ENCODE results near the gene TTF1.

The TTF1 gene

DNA sequence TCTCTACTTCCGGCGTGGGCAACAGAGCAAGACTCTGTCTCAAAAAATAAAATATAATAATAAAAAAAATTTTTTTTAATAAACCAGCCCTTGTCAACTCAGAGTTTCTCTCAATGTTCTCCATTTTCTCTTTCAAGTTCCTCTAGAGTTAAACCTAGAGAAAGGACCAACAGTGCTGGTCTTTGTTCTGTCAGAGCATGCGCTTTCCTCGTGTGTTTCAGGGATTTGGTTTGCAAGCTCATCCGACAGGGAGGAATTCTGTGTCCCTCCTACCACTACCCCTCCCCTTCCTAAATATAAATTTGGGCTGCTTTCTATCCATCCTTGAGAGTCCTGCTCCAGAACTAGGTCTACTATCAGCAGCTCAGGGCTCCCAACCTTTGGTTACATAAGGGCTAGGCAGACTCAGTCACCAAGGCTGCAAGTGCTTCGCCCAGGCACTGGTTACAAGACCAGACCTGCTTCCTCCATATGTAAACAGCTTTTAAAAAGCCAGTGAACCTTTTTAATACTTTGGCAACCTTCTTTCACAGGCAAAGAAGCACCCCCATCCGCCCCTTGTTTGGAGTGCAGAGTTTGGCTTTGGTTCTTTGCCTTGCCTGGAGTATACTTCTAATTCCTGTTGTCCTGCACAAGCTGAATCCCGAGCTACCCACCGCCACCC is 65.3 kb downstream of the TTF1 start:
- TF ChIP-seq CSDC2 (CRISPR knock-in tag; IDR thresholded peaks at IDR 0.05): no peak
- TF ChIP-seq, protein P1, sequence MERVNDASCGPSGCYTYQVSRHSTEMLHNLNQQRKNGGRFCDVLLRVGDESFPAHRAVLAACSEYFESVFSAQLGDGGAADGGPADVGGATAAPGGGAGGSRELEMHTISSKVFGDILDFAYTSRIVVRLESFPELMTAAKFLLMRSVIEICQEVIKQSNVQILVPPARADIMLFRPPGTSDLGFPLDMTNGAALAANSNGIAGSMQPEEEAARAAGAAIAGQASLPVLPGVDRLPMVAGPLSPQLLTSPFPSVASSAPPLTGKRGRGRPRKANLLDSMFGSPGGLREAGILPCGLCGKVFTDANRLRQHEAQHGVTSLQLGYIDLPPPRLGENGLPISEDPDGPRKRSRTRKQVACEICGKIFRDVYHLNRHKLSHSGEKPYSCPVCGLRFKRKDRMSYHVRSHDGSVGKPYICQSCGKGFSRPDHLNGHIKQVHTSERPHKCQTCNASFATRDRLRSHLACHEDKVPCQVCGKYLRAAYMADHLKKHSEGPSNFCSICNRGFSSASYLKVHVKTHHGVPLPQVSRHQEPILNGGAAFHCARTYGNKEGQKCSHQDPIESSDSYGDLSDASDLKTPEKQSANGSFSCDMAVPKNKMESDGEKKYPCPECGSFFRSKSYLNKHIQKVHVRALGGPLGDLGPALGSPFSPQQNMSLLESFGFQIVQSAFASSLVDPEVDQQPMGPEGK (CRISPR knock-in tag; IDR thresholded peaks at IDR 0.05; ENCODE audit: borderline replicate concordance): no peak
- TF ChIP-seq, protein P2, sequence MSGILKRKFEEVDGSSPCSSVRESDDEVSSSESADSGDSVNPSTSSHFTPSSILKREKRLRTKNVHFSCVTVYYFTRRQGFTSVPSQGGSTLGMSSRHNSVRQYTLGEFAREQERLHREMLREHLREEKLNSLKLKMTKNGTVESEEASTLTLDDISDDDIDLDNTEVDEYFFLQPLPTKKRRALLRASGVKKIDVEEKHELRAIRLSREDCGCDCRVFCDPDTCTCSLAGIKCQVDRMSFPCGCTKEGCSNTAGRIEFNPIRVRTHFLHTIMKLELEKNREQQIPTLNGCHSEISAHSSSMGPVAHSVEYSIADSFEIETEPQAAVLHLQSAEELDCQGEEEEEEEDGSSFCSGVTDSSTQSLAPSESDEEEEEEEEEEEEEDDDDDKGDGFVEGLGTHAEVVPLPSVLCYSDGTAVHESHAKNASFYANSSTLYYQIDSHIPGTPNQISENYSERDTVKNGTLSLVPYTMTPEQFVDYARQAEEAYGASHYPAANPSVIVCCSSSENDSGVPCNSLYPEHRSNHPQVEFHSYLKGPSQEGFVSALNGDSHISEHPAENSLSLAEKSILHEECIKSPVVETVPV (CRISPR knock-in tag; IDR thresholded peaks at IDR 0.05): no peak
- no peak for TF ChIP-seq ZNF70 (CRISPR knock-in tag; IDR thresholded peaks at IDR 0.05)
- no peak for ATAC-seq

DNA sequence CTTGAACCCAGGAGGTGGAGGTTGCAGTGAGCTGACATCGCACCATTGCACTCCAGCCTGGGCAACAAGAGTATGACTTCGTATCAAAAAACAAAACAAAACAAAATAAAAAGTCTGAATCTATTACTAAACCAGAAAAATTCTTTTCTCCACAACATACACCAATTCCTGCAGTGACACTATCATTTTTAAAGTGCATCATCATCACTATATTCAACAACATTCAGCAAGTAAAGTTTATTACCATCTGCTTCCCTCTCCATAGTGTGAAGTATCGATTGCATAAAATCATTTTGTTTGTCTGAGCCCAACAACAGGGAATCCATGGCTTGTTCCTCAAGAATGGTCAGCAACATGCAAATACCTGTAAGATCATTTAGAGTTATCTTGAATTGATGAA is 72.3 kb downstream of the TTF1 start:
- ATAC-seq: no peak
- TF ChIP-seq ZNF8 (CRISPR knock-in tag; IDR thresholded peaks at IDR 0.05): no peak
- TF ChIP-seq, protein P3, sequence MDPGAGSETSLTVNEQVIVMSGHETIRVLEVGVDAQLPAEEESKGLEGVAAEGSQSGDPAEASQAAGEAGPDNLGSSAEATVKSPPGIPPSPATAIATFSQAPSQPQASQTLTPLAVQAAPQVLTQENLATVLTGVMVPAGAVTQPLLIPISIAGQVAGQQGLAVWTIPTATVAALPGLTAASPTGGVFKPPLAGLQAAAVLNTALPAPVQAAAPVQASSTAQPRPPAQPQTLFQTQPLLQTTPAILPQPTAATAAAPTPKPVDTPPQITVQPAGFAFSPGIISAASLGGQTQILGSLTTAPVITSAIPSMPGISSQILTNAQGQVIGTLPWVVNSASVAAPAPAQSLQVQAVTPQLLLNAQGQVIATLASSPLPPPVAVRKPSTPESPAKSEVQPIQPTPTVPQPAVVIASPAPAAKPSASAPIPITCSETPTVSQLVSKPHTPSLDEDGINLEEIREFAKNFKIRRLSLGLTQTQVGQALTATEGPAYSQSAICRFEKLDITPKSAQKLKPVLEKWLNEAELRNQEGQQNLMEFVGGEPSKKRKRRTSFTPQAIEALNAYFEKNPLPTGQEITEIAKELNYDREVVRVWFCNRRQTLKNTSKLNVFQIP (CRISPR knock-in tag; IDR thresholded peaks at IDR 0.05; ENCODE audit: borderline replicate concordance, low read depth): no peak
- no peak for TF ChIP-seq ZC3H10 (CRISPR knock-in tag; IDR thresholded peaks at IDR 0.05)
- TF ChIP-seq, protein P1 (CRISPR knock-in tag; IDR thresholded peaks at IDR 0.05; ENCODE audit: borderline replicate concordance): no peak
- no peak for TF ChIP-seq BACH2 (CRISPR knock-in tag; IDR thresholded peaks at IDR 0.05; ENCODE audit: borderline replicate concordance)
- no peak for TF ChIP-seq ZNF70 (CRISPR knock-in tag; IDR thresholded peaks at IDR 0.05)
- TF ChIP-seq, protein P4, sequence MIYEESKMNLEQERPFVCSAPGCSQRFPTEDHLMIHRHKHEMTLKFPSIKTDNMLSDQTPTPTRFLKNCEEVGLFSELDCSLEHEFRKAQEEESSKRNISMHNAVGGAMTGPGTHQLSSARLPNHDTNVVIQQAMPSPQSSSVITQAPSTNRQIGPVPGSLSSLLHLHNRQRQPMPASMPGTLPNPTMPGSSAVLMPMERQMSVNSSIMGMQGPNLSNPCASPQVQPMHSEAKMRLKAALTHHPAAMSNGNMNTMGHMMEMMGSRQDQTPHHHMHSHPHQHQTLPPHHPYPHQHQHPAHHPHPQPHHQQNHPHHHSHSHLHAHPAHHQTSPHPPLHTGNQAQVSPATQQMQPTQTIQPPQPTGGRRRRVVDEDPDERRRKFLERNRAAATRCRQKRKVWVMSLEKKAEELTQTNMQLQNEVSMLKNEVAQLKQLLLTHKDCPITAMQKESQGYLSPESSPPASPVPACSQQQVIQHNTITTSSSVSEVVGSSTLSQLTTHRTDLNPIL (CRISPR knock-in tag; IDR thresholded peaks at IDR 0.05; ENCODE audit: low read depth): no peak
- TF ChIP-seq TOX (CRISPR knock-in tag; IDR thresholded peaks at IDR 0.05; ENCODE audit: borderline replicate concordance): no peak
- no peak for TF ChIP-seq ZFP3 (CRISPR knock-in tag; IDR thresholded peaks at IDR 0.05)
- no peak for TF ChIP-seq RARB (CRISPR knock-in tag; IDR thresholded peaks at IDR 0.05)
- TF ChIP-seq ZNF565 (CRISPR knock-in tag; conservative IDR thresholded peaks at IDR 0.05; ENCODE audit: low read depth): no peak

DNA sequence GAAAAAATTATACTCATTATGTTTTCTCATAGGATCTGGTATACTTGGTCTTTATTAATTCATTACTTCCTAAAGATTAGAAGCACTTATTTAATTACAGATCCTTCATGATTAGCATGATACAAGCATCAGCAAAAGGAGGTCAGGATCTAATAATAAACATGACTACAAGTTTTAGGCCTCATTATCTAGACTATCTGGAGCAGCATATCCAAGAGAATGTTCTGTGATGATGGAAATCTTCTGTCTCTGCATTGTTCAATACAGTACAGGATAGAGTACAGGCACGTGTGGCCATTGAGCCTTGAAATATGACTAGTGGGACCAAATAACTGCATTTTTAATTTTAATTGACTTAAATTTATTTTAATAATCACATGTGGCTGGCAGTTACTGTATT is 73.1 kb downstream of the TTF1 start:
- no peak for ATAC-seq
- TF ChIP-seq OSR1 (CRISPR knock-in tag; IDR thresholded peaks at IDR 0.05) (no peak), BACH2 (CRISPR knock-in tag; IDR thresholded peaks at IDR 0.05; ENCODE audit: borderline replicate concordance) (no peak), ZFP3 (CRISPR knock-in tag; IDR thresholded peaks at IDR 0.05) (no peak), ZNF565 (CRISPR knock-in tag; conservative IDR thresholded peaks at IDR 0.05; ENCODE audit: low read depth) (no peak)
- TF ChIP-seq, protein P2 (CRISPR knock-in tag; IDR thresholded peaks at IDR 0.05): no peak

DNA sequence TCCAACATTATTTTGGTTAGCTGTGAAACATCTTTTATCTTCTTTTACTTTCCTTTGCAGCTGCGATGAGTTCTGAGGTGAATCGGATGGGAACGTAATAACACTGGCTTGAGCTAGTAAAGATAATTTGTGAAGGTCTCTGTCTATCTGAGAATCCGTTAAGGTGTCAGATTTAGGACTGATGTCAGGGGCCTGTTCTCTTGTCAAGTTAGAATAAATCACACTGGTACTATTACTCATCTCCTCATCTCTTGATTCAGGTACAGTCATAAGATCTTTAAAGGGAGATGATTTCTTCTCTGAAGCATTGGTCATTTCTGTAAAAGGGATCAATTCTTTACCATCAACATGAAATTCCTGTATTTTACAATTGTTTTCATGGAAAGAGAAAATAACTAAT is 78.1 kb downstream of the TTF1 start:
- ATAC-seq: no peak
- TF ChIP-seq ARNTL (CRISPR knock-in tag; IDR thresholded peaks at IDR 0.05; ENCODE audit: borderline replicate concordance, low read depth) (no peak), GLIS3 (CRISPR knock-in tag; IDR thresholded peaks at IDR 0.05) (no peak), ZFP3 (CRISPR knock-in tag; IDR thresholded peaks at IDR 0.05) (no peak), TCF4 (CRISPR knock-in tag; IDR thresholded peaks at IDR 0.05; ENCODE audit: borderline replicate concordance) (no peak), BACH2 (CRISPR knock-in tag; IDR thresholded peaks at IDR 0.05; ENCODE audit: borderline replicate concordance) (no peak), ZNF8 (CRISPR knock-in tag; IDR thresholded peaks at IDR 0.05) (no peak), PPARA (CRISPR knock-in tag; IDR thresholded peaks at IDR 0.05; ENCODE audit: borderline replicate concordance) (no peak), ZNF565 (CRISPR knock-in tag; conservative IDR thresholded peaks at IDR 0.05; ENCODE audit: low read depth) (no peak), OSR1 (CRISPR knock-in tag; IDR thresholded peaks at IDR 0.05) (no peak), ESRRG (CRISPR knock-in tag; IDR thresholded peaks at IDR 0.05) (no peak), ISL1 (CRISPR knock-in tag; IDR thresholded peaks at IDR 0.05) (no peak), RARB (CRISPR knock-in tag; IDR thresholded peaks at IDR 0.05) (no peak), CSDC2 (CRISPR knock-in tag; IDR thresholded peaks at IDR 0.05) (no peak), SNAI2 (CRISPR knock-in tag; IDR thresholded peaks at IDR 0.05) (no peak)
- TF ChIP-seq, protein P4 (CRISPR knock-in tag; IDR thresholded peaks at IDR 0.05; ENCODE audit: low read depth): no peak
- TF ChIP-seq, protein P2 (CRISPR knock-in tag; IDR thresholded peaks at IDR 0.05): no peak

All from SK-N-SH treated with all-trans-retinoic acid at 6 μM for 48 hours (cell line).